Uterus (tissue), 2 donors: Measurements from ENCODE around the gene ENO4.

ENCODE experiments used
- POLR2A ChIP-seq, 2 donors: fragments of 450-650 bp; IDR thresholded peaks; one replicate each; pipeline ENCODE4 v1.6.1; 2016; ENCODE audit warnings: antibody characterized with exemption in 2 of 2, mild to moderate bottlenecking in 1 of 2, moderate library complexity in 1 of 2
- TF ChIP-seq, protein P1 (sequence below), 4 experiments: fragments of 200-600 bp in 2 of 4; fragments of 450-650 bp in 2 of 4; sonication (generic) in 2 of 4; IDR thresholded peaks; one replicate each; pipeline ENCODE4 v1.5.1; 2016 to 2019; ENCODE audit warnings: antibody characterized with exemption in 4 of 4, mild to moderate bottlenecking in 2 of 4, moderate library complexity in 1 of 4

DNA sequence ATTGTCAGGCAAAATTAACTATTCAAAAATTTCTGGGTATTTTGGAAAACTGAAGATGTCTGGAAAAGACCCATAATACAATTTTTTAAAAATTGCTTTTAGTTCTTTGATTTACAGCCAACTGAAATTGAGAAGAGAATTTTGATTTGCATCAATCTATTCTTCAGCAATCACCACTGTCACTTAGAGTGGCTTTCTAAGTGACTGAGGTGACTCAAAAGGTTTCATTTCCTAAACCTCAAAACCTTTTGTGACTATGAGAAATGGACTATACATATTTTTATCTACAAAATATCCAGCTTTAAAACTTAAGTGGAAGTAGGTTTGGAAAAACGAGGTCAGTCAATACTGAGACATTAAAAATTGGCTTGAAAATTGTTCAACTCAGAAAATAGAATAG lies 60.0 kb downstream of the ENO4 start:
- TF ChIP-seq, protein P1, sequence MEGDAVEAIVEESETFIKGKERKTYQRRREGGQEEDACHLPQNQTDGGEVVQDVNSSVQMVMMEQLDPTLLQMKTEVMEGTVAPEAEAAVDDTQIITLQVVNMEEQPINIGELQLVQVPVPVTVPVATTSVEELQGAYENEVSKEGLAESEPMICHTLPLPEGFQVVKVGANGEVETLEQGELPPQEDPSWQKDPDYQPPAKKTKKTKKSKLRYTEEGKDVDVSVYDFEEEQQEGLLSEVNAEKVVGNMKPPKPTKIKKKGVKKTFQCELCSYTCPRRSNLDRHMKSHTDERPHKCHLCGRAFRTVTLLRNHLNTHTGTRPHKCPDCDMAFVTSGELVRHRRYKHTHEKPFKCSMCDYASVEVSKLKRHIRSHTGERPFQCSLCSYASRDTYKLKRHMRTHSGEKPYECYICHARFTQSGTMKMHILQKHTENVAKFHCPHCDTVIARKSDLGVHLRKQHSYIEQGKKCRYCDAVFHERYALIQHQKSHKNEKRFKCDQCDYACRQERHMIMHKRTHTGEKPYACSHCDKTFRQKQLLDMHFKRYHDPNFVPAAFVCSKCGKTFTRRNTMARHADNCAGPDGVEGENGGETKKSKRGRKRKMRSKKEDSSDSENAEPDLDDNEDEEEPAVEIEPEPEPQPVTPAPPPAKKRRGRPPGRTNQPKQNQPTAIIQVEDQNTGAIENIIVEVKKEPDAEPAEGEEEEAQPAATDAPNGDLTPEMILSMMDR (IDR thresholded peaks at IDR 0.05), result no peak
- TF ChIP-seq POLR2A (IDR thresholded peaks at IDR 0.05), result no peak
